Retinal pigment epithelial cell (primary cell): Measurements from ENCODE around the gene TMEM9.

Experiments
- DNase-seq: peaks from one replicate; pipeline ENCODE4 v3.0.0-alpha.2; 2010; ENCODE audit warnings: low read depth
- H3K4me3 ChIP-seq: 2 replicates; pipeline ENCODE4 v1.5.1; 2011; ENCODE audit warnings: mild to moderate bottlenecking, low read length, control low read depth, moderate library complexity
- TF ChIP-seq, protein P1 (sequence below): conservative IDR thresholded peaks from 2 replicates; pipeline ENCODE4 v1.5.1; 2011; ENCODE audit warnings: low read depth, low read length, control low read depth, inconsistent platforms

Gene TMEM9

DNA sequence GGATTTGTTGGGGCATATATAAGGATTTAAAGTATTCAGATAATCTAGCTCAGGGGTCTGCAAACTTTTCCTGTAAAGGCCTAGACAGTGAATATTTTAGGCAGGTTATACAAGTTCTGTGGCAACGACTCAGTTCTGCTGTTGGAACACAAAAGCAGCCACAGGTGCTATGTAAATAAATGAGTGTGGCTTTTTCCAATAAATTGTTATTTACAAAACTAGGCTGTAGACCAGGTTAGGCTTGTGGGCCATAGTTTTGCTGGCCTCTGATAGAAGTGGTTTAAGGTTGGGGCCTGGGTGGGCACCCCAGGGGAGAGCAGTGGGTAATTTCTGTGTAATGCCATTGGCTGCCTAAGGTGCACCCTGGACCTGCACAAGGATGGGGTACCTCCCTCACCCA lies 19.5 kb upstream of the TMEM9 start:
- TF ChIP-seq, protein P1, sequence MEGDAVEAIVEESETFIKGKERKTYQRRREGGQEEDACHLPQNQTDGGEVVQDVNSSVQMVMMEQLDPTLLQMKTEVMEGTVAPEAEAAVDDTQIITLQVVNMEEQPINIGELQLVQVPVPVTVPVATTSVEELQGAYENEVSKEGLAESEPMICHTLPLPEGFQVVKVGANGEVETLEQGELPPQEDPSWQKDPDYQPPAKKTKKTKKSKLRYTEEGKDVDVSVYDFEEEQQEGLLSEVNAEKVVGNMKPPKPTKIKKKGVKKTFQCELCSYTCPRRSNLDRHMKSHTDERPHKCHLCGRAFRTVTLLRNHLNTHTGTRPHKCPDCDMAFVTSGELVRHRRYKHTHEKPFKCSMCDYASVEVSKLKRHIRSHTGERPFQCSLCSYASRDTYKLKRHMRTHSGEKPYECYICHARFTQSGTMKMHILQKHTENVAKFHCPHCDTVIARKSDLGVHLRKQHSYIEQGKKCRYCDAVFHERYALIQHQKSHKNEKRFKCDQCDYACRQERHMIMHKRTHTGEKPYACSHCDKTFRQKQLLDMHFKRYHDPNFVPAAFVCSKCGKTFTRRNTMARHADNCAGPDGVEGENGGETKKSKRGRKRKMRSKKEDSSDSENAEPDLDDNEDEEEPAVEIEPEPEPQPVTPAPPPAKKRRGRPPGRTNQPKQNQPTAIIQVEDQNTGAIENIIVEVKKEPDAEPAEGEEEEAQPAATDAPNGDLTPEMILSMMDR = no peak
- DNase-seq = no peak
- H3K4me3 ChIP-seq = no peak overlapping the region

DNA sequence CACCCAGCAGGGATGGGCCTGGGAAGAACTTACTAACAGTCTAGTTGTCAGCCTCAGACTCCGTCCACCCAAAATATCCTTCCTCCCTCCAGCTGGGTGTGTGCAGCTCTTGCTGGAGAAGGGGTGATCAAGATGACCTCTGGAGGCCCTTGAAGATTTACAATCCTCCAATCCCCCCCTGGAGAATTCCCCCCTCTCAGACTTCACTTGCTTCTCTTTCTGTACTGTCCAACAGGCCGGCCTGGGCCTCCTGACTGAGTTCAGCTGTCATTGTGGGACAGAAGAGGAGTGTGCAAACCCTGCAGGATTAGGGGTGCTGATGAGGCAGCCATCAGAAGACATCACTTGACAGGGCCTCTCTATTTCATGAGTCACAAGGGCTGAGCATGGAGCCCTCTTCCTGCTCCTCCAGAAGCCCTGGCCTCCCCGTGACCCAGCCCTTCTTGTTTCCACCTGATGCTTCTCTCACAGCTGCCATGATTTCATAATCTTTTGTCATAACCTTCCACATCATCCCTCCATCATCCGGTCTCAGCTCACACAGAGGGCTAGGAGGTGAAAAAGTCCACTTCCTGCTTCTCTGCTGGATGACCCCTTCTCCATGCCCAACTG lies 18.8 kb upstream of the TMEM9 start:
- TF ChIP-seq, protein P1 = no peak
- no peak overlapping the region for H3K4me3 ChIP-seq
- no peak for DNase-seq

DNA sequence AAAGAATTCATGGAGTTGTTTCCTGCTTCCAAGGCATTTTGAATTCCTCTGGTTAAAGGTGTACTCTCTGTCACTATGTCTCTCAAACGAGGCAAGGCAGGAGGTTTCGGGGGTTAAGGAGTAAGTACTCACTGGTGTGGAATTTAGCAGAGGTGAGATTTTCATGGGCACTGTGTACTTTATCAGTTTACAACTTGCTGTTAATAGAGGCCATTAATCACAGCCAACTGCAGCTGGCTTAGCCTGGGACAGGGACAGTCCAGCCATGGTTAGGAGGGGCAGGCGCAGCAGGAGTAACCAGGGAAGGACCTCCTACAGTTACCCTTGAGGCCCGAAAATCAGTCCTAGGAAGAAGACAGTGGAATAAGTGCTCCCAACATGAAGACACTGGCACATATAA lies 18.1 kb upstream of the TMEM9 start:
- TF ChIP-seq, protein P1 = no peak
- no peak for DNase-seq
- no peak overlapping the region for H3K4me3 ChIP-seq

DNA sequence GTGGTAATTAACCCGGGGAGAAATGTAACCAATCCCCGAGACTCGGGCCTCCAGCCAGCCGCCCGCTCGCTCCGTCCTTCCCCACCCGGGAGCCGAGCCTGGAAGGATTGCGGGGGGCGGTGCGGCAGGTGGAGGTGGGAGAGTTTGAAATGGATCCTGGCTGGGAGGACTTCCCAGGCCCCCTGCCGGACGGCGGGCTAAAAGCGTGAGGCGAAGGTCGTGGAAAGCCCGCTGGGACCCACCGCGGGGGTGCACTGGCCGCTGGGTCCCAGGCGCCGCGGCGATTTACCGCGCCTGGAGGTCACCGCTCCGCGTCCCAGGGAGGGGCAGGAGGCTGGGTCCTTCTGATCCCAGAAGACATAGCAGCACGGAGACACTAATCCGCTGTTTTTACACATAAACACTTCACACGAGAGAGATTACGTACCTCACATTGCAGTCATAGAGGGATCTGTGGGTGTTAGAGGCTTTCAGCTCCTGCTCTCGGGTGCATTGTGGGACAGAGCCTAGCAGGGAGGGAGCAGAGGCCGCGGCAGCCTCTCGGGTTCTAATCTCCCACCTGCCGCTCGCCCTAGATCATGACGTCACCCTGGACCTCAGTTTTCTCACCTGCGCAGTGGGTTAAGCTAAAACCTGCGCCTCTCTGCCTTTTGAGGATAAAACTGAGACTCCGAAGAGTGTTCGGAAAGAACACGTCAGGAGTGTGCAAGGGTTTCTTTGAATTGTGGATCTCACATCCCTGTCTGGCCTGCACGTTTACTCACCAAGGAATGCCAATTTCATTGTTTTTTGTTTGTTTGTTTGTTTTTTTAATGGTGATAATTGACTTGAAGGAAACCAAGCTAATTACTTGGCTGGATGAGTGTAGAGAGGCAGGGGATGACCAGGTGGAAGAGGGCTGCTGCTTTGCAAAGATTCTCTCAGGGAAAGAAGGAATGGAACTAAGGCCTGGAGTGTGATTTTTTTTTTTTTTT lies 17.1 kb upstream of the TMEM9 start:
- TF ChIP-seq, protein P1 = peak; percentile 39
- DNase-seq = peak; percentile 88
- peak overlapping the region; percentile 68 for H3K4me3 ChIP-seq

DNA sequence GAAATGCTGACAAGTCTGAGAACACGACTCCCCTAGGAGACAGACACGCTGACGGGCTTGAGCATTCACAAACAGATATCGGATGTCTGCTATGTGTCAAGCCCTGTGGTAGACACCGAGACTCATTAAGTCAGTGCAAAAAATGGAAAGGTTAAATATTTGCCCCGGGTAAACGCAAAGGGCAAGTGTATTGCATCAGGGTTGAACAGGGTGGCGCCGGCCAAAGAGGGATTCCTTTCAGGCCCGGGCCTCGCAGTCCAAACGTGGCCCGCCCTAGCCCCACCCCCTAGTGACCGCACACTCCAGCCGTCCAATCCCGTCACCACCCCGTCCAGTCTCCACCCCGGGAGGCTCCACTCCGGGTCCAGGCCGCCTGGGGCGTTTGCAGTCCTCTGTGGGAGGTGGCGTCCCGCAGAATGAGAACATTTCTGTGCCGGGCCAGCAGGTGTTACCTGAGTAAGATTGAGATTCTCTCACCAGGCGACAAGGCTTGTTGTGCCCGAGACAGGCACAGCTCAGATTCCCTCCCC lies 16.3 kb upstream of the TMEM9 start:
- DNase-seq = peak; percentile 75
- TF ChIP-seq, protein P1 = no peak
- H3K4me3 ChIP-seq = peak overlapping the region; percentile 68

DNA sequence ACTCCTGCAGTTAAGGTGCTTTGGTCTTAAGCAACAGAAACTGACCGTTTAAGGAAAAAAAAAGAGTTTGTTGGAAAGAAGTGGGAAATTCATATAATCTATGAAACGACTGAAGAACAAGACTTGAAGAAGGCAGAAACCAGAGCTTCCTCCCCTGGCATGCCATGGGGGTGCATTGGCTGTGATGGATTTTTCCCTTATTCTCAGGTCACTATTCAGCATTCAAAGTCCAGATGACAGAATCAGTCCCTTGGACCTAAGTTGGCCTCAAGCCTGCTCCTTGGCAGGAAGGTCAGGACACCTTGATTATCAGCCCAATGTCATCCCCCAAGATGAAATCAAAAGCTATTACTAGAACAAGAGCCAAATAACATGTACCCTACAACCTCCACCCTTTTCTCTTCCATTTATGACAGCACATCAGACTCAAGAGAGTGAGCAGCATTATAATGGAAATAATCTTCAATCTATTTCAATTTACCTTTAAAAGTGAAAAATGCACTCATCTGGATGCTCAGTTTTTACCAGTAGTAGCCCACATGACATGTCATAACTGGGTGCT lies 15.8 kb upstream of the TMEM9 start:
- TF ChIP-seq, protein P1 = no peak
- peak overlapping the region; percentile 68 for H3K4me3 ChIP-seq
- DNase-seq = no peak
